Pulmonary artery endothelial cell (primary cell): ENCODE measurements around the gene PNMT. TPM values are rescaled to one million over a fixed set of nuclear protein-coding genes. Genes with fewer than 3 reads are reported as not detected.

ENCODE experiments used
- DNase-seq: peaks from one replicate; pipeline ENCODE4 v3.0.0-alpha.2; 2011; ENCODE audit warnings: low read depth, low spot score
- total RNA-seq: library from RNA; depleted of rRNA; stranded (reverse); fragments of >200 nt; gene quantifications from 2 replicates; pipeline ENCODE4 v1.2.3, GENCODE V29; 2014

PNMT gene
- total RNA-seq, 1 donor from 2014 or later = not detected

GRCh38 chr17:39653662-39654331 is 14.5 kb upstream of the PNMT start:
- DNase-seq = no peak

DNA sequence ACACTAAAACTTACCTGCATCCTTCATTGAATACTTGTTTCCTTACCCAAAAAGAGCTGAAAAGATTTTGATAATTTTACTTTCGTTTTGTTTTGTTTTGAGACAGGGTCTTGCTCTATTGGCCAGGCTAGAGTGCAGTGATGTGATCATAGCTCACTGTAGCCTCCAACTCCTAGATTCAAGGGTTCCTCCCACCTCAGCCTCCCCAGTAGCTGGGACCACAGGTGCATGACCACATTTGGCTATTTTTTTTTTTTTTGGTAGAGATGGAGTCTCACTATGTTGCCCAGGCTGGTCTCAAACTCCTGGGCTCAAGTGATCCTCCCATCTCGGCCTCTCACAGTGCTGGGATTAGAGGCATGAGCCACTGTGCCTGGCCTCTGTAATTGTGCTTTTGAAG is 13.1 kb upstream of the PNMT start:
- no peak for DNase-seq

- no peak for DNase-seq
These were observed 9.9 kb upstream of the PNMT start for GRCh38 chr17:39658346-39658745.

- DNase-seq = no peak
These were observed 9.5 kb upstream of the PNMT start for GRCh38 chr17:39658760-39659159.

DNA sequence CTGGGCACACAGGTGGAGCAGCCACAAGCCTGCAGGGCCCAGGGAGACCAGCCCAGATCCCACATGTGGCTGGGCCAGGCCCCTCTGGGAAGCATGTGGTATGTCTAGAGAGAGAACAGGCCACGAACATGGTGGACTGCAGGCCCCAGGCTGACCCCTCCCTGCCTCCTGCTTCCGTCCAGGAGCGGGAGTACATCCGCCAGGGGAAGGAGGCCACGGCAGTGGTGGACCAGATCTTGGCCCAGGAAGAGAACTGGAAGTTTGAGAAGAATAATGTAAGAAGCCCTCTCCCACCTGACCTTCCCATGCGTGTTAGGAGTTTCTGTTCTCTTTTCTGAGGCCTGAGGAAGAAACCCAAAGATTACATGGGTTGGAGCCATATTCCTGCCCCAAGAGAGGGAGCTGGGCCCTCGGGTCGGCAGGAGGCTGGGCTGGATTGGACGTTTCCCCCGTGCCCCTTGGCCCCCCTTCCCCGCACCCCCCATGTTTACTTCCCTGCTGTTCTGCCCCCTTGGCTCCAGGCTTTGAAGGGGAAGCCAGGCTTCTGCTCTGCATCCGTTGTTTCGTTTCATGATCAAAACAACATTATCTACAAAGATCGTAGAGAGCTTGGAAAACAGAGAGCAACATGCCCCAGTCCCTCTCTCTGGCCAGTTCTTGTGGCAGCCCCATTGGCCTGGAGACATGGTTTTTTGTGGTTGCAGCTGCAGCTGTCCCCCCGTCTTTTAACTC is 8.8 kb upstream of the PNMT start:
- DNase-seq = peak; percentile 40

- no peak for DNase-seq
These were observed 8.3 kb upstream of the PNMT start for GRCh38 chr17:39660011-39660360.

DNA sequence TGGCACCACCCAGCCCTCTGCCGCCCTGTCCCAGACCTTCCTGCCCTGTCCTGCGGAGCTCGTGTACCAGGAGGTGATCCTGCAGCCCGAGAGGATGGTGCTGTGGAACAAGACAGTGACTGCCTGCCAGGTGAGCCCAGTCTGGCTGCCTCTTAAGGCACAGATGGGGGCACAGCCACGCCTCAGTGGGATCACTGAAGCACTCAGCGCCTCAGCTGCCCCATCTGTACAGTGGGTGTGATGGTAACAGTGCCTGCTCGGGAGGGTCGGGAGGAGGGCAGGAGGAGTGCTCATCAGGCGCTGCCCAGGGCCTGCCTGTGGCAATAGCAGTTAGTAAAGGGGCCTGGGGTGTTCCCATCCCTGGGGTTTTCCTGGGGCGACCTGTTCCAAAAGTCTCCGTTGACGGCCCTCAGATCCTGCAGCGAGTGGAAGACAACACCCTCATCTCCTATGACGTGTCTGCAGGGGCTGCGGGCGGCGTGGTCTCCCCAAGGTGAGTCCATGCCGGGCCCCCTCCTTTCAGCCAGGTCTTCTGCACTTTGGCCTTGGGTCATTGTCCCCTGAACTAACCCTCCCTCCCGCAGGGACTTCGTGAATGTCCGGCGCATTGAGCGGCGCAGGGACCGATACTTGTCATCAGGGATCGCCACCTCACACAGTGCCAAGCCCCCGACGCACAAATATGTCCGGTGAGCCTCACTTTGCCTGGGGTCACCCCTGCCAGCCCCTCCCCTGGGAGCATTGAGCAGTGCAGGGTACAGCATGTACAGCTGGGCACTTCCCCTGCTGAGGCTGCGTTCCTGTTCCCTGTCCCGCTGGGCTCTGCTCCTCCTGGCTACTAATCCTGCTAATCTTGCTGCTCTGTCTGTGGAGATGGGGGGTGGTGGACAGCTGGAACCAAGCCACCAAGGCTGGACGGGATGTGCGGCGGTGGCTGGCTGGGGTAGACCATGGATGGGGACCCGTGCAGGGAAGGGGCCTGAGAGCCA is 7.6 kb upstream of the PNMT start:
- no peak for DNase-seq

GRCh38 chr17:39661744-39662541 is 6.3 kb upstream of the PNMT start:
- DNase-seq = no peak

GRCh38 chr17:39662551-39663339 is 5.5 kb upstream of the PNMT start:
- DNase-seq = no peak

- no peak for DNase-seq
These were observed 4.9 kb upstream of the PNMT start for GRCh38 chr17:39663340-39663687.

GRCh38 chr17:39663688-39664580 is 4.3 kb upstream of the PNMT start:
- no peak for DNase-seq

DNA sequence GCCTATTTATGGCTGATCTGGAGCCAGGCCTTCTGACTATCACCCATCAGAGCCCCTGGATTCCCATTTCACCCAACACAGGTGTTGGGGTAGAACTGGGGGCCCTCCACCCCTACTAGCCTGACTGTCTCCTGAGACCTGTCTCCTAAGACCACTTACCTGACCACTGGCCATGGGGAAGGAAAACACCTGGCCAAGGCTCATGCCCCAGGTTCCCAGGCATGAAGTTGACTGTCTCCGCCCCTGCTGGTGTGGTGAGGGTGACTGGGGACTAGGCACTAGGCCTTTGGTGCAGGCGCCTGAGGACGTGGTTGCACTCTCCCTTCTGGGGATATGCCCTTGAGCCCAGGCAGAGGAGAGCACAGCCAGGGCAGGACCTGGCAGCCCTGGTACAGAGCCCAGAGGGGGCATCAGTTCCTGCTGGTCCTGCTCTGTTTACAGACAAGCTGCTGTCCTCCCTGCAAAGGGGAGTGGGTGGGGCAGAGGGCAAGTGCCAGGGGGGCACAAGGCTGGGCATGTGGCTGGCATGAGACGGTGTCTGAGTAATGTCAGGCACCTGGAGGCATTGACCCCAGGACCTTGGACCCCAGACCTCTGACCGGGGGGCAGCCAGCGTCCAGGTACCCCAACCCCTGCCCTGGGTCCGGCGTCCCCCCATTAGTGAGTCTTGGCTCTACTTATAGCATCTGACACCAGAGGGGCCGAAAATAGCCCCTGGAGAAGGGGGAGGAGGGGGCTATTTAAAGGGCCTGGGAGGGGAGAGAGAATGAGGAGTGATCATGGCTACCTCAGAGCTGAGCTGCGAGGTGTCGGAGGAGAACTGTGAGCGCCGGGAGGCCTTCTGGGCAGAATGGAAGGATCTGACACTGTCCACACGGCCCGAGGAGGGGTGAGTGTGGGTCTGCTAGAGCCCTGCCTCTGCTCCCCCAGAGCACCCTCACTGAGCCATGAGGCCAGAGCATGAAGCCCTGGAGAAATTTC is 3.4 kb upstream of the PNMT start, which contains the start of gene TCAP:
Gene TCAP (plus strand): TSS at position 769 of the 981 bp plus-strand sequence. CDS start 11 bp downstream, at position 780.
- DNase-seq = no peak

- no peak for DNase-seq
These were observed 2.5 kb upstream of the PNMT start for GRCh38 chr17:39665642-39666224.

DNA sequence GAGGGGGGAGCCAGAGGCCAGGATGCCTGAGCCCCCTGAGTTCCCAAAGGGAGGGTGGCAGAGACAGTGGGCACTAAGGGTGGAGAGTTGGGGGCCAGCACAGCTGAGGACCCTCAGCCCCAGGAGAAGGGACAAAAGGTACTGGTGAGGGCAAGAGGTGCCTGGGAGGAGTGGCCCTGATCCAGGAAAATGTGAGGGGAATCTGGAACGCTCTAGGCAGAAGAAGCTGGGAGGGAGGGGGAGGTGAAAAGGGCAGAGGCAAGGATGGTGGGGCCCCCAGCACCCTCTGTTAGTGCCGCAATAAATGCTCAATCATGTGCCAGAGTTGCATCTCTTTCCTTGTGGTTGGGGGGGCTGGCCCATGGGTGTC is 2.0 kb upstream of the PNMT start:
- DNase-seq = no peak

DNA sequence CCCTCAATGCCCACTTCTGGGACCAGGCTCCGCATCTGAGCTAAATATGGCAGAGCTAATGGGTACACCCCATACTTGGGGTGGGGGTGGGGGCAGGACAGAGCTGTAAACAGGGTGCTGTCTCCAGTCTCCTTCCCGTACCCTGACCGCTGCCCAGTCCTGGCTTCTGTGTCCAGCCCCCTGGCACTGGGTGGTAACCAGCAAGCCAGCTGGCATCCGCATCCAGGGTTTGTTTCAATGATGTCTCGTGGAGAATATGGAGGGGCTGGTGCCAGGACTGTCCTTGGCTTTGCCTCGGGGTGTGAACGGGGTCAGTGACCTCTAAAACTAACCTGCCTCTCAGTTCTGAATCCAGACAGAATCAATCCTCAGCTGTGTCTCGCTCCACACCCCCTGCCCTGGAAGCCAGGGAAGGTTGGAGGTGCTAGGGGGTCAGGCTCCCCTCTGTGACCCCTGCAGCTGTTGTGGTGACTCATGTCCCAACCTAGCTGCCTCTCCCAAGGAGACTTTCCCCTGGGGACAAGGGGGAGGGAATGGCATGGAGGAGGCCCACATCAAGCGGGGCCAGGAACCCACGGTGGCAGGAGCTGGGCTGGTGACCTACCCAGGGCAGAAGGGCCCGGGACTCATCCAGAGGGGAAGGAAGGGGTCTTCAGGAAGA is 1.5 kb upstream of the PNMT start:
- no peak for DNase-seq

- DNase-seq = no peak
These were observed 850 bp upstream of the PNMT start for GRCh38 chr17:39667262-39667944.
